ENCODE results near the gene ISOC2. TPM values are rescaled to one million over a fixed set of nuclear protein-coding genes. Genes with fewer than 3 reads are reported as not detected.

The ISOC2 gene
- total RNA-seq, 4 donors from 2014 or later, result 71.1 to 142 (median 97.6) TPM

DNA sequence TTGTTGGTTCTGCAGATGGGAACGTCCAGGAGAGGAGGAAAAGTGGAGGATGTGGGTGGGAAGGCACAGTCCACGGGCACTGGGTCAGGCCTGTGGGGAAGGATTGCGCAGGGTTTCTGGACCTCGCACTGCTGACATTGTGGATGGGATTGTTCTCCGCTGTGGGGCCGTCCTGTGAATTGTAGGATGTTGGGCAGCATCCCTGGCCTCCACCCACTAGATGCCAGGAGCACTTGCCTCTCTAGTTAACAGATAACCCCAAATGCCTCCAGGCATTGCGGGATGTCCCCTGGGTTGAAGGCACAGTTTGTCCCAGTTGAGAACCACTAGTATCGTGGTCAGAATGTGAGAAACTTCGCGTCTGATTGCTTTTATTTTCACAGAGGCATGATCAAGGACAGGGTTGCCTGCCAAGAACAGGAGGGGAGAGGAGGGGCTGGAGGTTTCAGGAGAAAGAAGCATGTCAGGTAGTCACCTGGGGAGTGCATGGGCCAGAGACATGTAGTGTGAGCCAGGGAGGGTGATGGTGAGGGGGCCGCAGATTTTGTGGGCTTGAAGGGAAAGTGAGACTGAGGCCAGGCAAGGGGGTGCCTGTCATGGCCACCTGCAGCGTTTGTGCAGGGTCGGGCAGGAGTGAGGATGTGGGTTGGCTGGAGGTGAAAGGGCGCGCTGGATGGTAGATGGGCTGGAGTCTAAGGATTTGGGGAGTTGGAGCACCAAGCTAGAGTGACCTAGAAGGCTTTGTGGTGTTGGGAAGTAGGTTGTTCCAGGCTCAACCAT is 18.2 kb upstream of the ISOC2 start:
- H3K4me3 ChIP-seq, result no peak overlapping the region
- peaks cover 4% of the 10 kb centered on the region for H3K27me3 ChIP-seq
- no peak overlapping the region for H3K27ac ChIP-seq
- 72 to 80% methylated on average over 9 to 14 of the region's 15 CpGs for WGBS, 2 donors (ENCODE audit: low coverage in 1 of 2)
- no peak for DNase-seq
- intact Hi-C loops (cut with DNase I; ENCODE audit: low total_unique reads) (no loop called here), in situ Hi-C loops (cut with MboI; ENCODE audit: low pct_ligation_motif_present in 1 of 4, low pct_unique_long_range_greater_than_20kb in 1 of 4, low sequenced_read_pairs in 3 of 4) (no loop called here)
- no peaks in the 10 kb centered on the region for H3K9me3 ChIP-seq
- TF ChIP-seq POLR2A (IDR thresholded peaks at IDR 0.05), result no peak
- TF ChIP-seq POLR2AphosphoS5 (IDR thresholded peaks at IDR 0.05), result no peak
- no peak for TF ChIP-seq EP300 (IDR thresholded peaks at IDR 0.05; ENCODE audit: low read depth)
- TF ChIP-seq, protein P1, sequence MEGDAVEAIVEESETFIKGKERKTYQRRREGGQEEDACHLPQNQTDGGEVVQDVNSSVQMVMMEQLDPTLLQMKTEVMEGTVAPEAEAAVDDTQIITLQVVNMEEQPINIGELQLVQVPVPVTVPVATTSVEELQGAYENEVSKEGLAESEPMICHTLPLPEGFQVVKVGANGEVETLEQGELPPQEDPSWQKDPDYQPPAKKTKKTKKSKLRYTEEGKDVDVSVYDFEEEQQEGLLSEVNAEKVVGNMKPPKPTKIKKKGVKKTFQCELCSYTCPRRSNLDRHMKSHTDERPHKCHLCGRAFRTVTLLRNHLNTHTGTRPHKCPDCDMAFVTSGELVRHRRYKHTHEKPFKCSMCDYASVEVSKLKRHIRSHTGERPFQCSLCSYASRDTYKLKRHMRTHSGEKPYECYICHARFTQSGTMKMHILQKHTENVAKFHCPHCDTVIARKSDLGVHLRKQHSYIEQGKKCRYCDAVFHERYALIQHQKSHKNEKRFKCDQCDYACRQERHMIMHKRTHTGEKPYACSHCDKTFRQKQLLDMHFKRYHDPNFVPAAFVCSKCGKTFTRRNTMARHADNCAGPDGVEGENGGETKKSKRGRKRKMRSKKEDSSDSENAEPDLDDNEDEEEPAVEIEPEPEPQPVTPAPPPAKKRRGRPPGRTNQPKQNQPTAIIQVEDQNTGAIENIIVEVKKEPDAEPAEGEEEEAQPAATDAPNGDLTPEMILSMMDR (IDR thresholded peaks at IDR 0.05), result no peak
- H3K36me3 ChIP-seq, result no peaks in the 10 kb centered on the region
- H3K4me1 ChIP-seq, result peaks cover 11 to 27% (median 20%) of the 10 kb centered on the region in 4 donors

DNA sequence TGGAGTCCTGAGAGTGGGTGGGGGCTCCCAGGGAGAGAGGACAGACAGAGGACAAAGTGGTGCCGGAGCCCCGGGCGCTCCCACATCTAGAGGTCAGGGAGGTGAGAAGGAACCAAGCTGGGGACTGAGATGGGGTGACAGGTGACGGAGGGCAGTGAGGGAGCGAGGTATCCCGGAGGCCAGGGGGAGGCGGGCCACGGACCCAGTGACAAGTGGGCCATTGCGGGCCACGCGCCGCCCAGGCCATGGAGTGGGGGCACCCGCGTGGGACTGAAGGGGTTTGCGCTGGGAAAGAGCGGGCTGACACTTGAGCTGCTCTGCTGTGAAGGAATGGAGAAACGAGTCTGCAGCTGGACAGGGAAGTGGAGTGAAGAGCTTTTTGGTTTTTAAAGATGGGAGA is 17.6 kb upstream of the ISOC2 start:
- Histone ChIP-seq H3K4me1 (peaks cover 5 to 21% (median 14%) of the 10 kb centered on the region in 4 donors), H3K27me3 (no peaks in the 10 kb centered on the region), H3K36me3 (no peaks in the 10 kb centered on the region), H3K27ac (no peak overlapping the region), H3K9me3 (no peaks in the 10 kb centered on the region), H3K4me3 (no peak overlapping the region)
- 76 to 89% methylated on average over 9 to 17 of the region's 17 CpGs for WGBS, 2 donors (ENCODE audit: low coverage in 1 of 2)
- TF ChIP-seq POLR2AphosphoS5 (IDR thresholded peaks at IDR 0.05) (no peak), POLR2A (IDR thresholded peaks at IDR 0.05) (no peak), EP300 (IDR thresholded peaks at IDR 0.05; ENCODE audit: low read depth) (no peak)
- TF ChIP-seq, protein P1 (IDR thresholded peaks at IDR 0.05), result no peak
- DNase-seq, result no peak
- in situ Hi-C loops (cut with MboI; ENCODE audit: low pct_ligation_motif_present in 1 of 4, low pct_unique_long_range_greater_than_20kb in 1 of 4, low sequenced_read_pairs in 3 of 4) (no loop called here), intact Hi-C loops (cut with DNase I; ENCODE audit: low total_unique reads) (no loop called here)

DNA sequence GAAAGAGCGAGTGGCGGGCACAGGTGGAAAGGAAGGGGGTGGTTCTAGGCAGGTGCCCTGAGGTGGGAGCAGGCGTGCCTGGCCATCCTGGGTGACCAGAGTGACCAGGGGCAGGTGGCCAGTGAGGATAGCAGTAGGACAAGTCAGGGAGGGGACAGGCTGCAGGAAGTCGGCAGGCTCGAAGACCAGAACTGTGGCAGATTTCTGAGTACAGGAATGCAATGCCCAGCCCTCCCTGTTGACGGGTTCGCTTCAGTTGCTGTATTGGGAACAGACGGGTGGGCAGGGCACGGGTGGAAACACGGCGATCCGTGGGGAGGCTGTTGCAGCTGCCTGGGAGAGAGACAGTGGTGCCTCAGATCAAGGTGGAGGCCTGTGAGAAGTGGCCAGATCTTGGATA is 16.9 kb upstream of the ISOC2 start:
- WGBS, 2 donors (ENCODE audit: low coverage in 1 of 2), result 92% methylated on average over 12 of the region's 12 CpGs; no CpG with 5 or more reads in 1 of the 2 donors
- no peaks in the 10 kb centered on the region for H3K36me3 ChIP-seq
- intact Hi-C loops (cut with DNase I; ENCODE audit: low total_unique reads) (no loop called here), in situ Hi-C loops (cut with MboI; ENCODE audit: low pct_ligation_motif_present in 1 of 4, low pct_unique_long_range_greater_than_20kb in 1 of 4, low sequenced_read_pairs in 3 of 4) (no loop called here)
- no peak overlapping the region for H3K27ac ChIP-seq
- no peak overlapping the region for H3K4me3 ChIP-seq
- DNase-seq, result no peak
- TF ChIP-seq EP300 (IDR thresholded peaks at IDR 0.05; ENCODE audit: low read depth) (no peak), POLR2A (IDR thresholded peaks at IDR 0.05) (no peak), POLR2AphosphoS5 (IDR thresholded peaks at IDR 0.05) (no peak)
- TF ChIP-seq, protein P1 (IDR thresholded peaks at IDR 0.05), result no peak
- no peaks in the 10 kb centered on the region for H3K27me3 ChIP-seq
- H3K4me1 ChIP-seq, result peaks cover 4 to 19% (median 13%) of the 10 kb centered on the region in 4 donors
- H3K9me3 ChIP-seq, result no peaks in the 10 kb centered on the region

DNA sequence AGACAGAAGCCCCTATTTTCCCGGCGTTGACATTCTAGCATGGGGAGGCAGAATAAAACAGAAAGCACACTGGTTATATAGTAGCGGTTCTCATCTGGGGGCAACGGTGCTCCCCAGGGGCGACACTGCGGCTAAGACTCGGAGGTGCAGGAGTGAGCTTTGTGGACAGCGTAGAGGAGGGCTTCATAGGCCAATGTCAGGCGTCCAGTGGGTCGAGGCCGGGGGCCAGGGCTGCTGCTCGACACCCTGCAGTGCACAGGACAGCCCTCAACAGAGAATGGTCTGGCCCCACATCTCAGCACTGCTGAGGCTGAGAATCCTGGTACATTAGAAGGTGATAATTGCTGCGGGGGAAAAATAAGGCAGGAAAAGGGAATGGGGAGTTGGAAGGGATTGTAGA is 16.5 kb upstream of the ISOC2 start:
- H3K4me1 ChIP-seq, result peaks cover 4 to 19% (median 13%) of the 10 kb centered on the region in 4 donors
- H3K27me3 ChIP-seq, result no peaks in the 10 kb centered on the region
- in situ Hi-C loops (cut with MboI; ENCODE audit: low pct_ligation_motif_present in 1 of 4, low pct_unique_long_range_greater_than_20kb in 1 of 4, low sequenced_read_pairs in 3 of 4) (no loop called here), intact Hi-C loops (cut with DNase I; ENCODE audit: low total_unique reads) (no loop called here)
- H3K27ac ChIP-seq, result no peak overlapping the region
- WGBS, 2 donors (ENCODE audit: low coverage in 1 of 2), result 89% methylated on average over 13 of the region's 13 CpGs; no CpG with 5 or more reads in 1 of the 2 donors
- H3K4me3 ChIP-seq, result peak overlapping the region in 1 of 4 donors; percentile 80
- TF ChIP-seq POLR2A (IDR thresholded peaks at IDR 0.05), result no peak
- TF ChIP-seq, protein P1 (IDR thresholded peaks at IDR 0.05), result no peak
- no peak for TF ChIP-seq EP300 (IDR thresholded peaks at IDR 0.05; ENCODE audit: low read depth)
- TF ChIP-seq POLR2AphosphoS5 (IDR thresholded peaks at IDR 0.05), result no peak
- no peaks in the 10 kb centered on the region for H3K36me3 ChIP-seq
- H3K9me3 ChIP-seq, result no peaks in the 10 kb centered on the region
- no peak for DNase-seq

All from transverse colon (tissue), 4 donors.